T-cell (primary cell): Measurements from ENCODE around the gene CCDC12. TPM values are rescaled to one million over a fixed set of nuclear protein-coding genes. Genes with fewer than 3 reads are reported as not detected.
"Not testable (repeated sequence)": the region's sequence is repeated elsewhere in the genome, so short reads cannot be mapped to it uniquely, and the experiment has no call there.

Source experiments
- ATAC-seq, 4 experiments: fragments of 200-7000 bp in 3 of 4; fragments of 150-1000 bp in 1 of 4; cut with Tn5 transposase; replicated peaks in 1 of 4; 1 replicate in 3 of 4; 2 replicates in 1 of 4; pipeline ENCODE4 v1.10.0; 2021; ENCODE audit warnings: moderate library complexity in 3 of 4, mild to moderate bottlenecking in 2 of 4, moderate number of reproducible peaks in 1 of 4
- CTCF ChIA-PET, 2 donors: fragments of 300-600 bp; sonication (Branson Sonifier 250); formaldehyde crosslinking; loops; one replicate each; lab custom pipeline; 2022; ENCODE audit warnings: antibody characterized with exemption in 2 of 2; lab: Charles Lee
- POLR2A ChIA-PET, 2 donors: fragments of 300-600 bp; sonication (Branson Sonifier 250); formaldehyde crosslinking; loops; one replicate each; lab custom pipeline; 2022; ENCODE audit warnings: antibody characterized with exemption in 2 of 2; lab: Charles Lee
- DNase-seq, 35 experiments: peaks; one replicate each; pipeline versions ENCODE4 v3.0.0 to v3.0.0-alpha.2; 2013 to 2023
- H3K27ac ChIP-seq: one replicate; pipeline ENCODE4 v1.5.1; 2013; ENCODE audit warnings: low read length
- H3K27me3 ChIP-seq, 2 experiments: replicated peaks in 1 of 2; 1 replicate in 1 of 2; 2 replicates in 1 of 2; pipeline versions ENCODE4 v1.6.1 to v1.7.0; 2013; ENCODE audit warnings: low read length in 1 of 2, mixed read lengths in 1 of 2; ENCODE audit not compliant: control insufficient read depth in 2 of 2, insufficient read depth in 2 of 2; ENCODE audit errors: extremely low read depth in 1 of 2
- H3K36me3 ChIP-seq, 2 donors: 1 replicate in 1 of 2; 2 replicates in 1 of 2; pipeline versions ENCODE4 v1.6.1 to v1.7.0; 2013; ENCODE audit warnings: low read length in 1 of 2; ENCODE audit not compliant: control insufficient read depth in 2 of 2, insufficient read depth in 1 of 2; ENCODE audit errors: extremely low read depth in 1 of 2
- H3K4me1 ChIP-seq, 2 experiments: 1 replicate in 1 of 2; 2 replicates in 1 of 2; pipeline versions ENCODE4 v1.6.1 to v1.7.0; 2013; ENCODE audit warnings: low read length in 2 of 2, mixed read lengths in 1 of 2; ENCODE audit not compliant: insufficient read depth in 2 of 2, control insufficient read depth in 1 of 2; ENCODE audit errors: extremely low read depth in 1 of 2
- H3K4me3 ChIP-seq, 2 donors: 1 replicate in 1 of 2; 2 replicates in 1 of 2; pipeline versions ENCODE4 v1.5.1 to v1.7.0; 2013; ENCODE audit warnings: mild to moderate bottlenecking in 2 of 2, low read length in 1 of 2, moderate library complexity in 1 of 2; ENCODE audit not compliant: control insufficient read depth in 1 of 2; ENCODE audit errors: extremely low read depth in 1 of 2
- H3K9me3 ChIP-seq: 2 replicates; pipeline ENCODE4 v1.7.0; 2013
- H3K27ac Mint-ChIP-seq, 2 donors: one replicate each; pipeline ENCODE4 v1.8.0; 2020 to 2021; ENCODE audit warnings: mild to moderate bottlenecking in 2 of 2, mixed read lengths in 2 of 2
- H3K27me3 Mint-ChIP-seq, 2 donors: one replicate each; pipeline ENCODE4 v1.8.0; 2021 to 2022; ENCODE audit warnings: mixed read lengths in 2 of 2
- H3K36me3 Mint-ChIP-seq: one replicate; pipeline ENCODE4 v1.8.0; 2021; ENCODE audit warnings: mixed read lengths
- H3K4me1 Mint-ChIP-seq, 3 donors: one replicate each; pipeline ENCODE4 v1.8.0; 2020 to 2022; ENCODE audit warnings: mixed read lengths in 3 of 3, mild to moderate bottlenecking in 1 of 3
- H3K4me3 Mint-ChIP-seq, 3 donors: one replicate each; pipeline ENCODE4 v1.8.0; 2020 to 2022; ENCODE audit warnings: mild to moderate bottlenecking in 3 of 3, mixed read lengths in 3 of 3, moderate library complexity in 3 of 3
- H3K9me3 Mint-ChIP-seq, 3 donors: one replicate each; pipeline ENCODE4 v1.8.0; 2020 to 2022; ENCODE audit warnings: mixed read lengths in 3 of 3
- WGBS: methylation state at CpG from one replicate; pipeline ENCODE4 v1.1.5; 2013; ENCODE audit warnings: missing lambda C conversion rate; ENCODE audit not compliant: insufficient coverage; 5-methylcytosine and 5-hydroxymethylcytosine counted together
- total RNA-seq, 35 experiments: library from RNA in 6 of 35; stranded (reverse) in 6 of 35; fragments of 120-200 nt in 1 of 35; gene quantifications; one replicate each; pipeline versions ENCODE4 v1.2.1 to v1.2.4 and lab custom pipeline; 2013 to 2026

The CCDC12 gene
- total RNA-seq, 5 donors from 2014 or later (not counting 1 experiment from before 2014, with no cell fraction given): 66.5 to 78.4 (median 72.8) TPM

GRCh38 chr3:46913644-46914043 lies 62.9 kb downstream of the CCDC12 start:
- WGBS: 77% methylated on average over 5 of the region's 8 CpGs
- Histone ChIP-seq H3K4me1 (peaks cover 0 to 24% of the 10 kb centered on the region in 2 experiments), H3K36me3 (peaks cover 0 to 13% of the 10 kb centered on the region in 2 donors), H3K27ac (no peak overlapping the region), H3K9me3 (no peaks in the 10 kb centered on the region), H3K4me3 (no peak overlapping the region), H3K27me3 (peaks cover 0 to 11% of the 10 kb centered on the region in 2 experiments)
- H3K4me1 Mint-ChIP-seq: peaks cover 16 to 26% (median 19%) of the 10 kb centered on the region in 3 donors
- ChIA-PET CTCF (interaction anchor here (0.5 to 1.0 kb wide), 2 partner anchors 26 to 57 kb away, joined by 3 read pairs; no protein-coding TSS in a partner anchor), POLR2A (interaction anchor here in 1 of 2 donors (0.7 kb wide), 1 partner anchor 946 kb away, joined by 5 read pairs; no protein-coding TSS in a partner anchor)
- DNase-seq (no peak), ATAC-seq (peak in 1 of 4 experiments; percentile 34)
- H3K27me3 Mint-ChIP-seq: no peaks in the 10 kb centered on the region
- peaks cover 22% of the 10 kb centered on the region for H3K36me3 Mint-ChIP-seq
- no peak overlapping the region for H3K4me3 Mint-ChIP-seq
- peaks cover 0 to 3% (median 2%) of the 10 kb centered on the region in 3 donors for H3K9me3 Mint-ChIP-seq
- H3K27ac Mint-ChIP-seq: peak overlapping the region in 1 of 2 donors; percentile 1

GRCh38 chr3:46912986-46913385 lies 63.6 kb downstream of the CCDC12 start:
- DNase-seq: no peak
- Mint-ChIP-seq H3K4me3 (no peak overlapping the region), H3K4me1 (peaks cover 16 to 26% (median 19%) of the 10 kb centered on the region in 3 donors), H3K27me3 (no peaks in the 10 kb centered on the region), H3K9me3 (peaks cover 0 to 3% (median 2%) of the 10 kb centered on the region in 3 donors), H3K36me3 (peaks cover 16% of the 10 kb centered on the region), H3K27ac (no peak overlapping the region)
- peaks cover 0 to 13% of the 10 kb centered on the region in 2 experiments for H3K27me3 ChIP-seq
- no peak for ATAC-seq
- CTCF ChIA-PET: interaction anchor here (0.5 to 1.1 kb wide), 4 partner anchors 14 to 211 kb away, joined by 3 read pairs; no protein-coding TSS in a partner anchor
- H3K27ac ChIP-seq: no peak overlapping the region
- H3K4me1 ChIP-seq: peaks cover 0 to 24% of the 10 kb centered on the region in 2 experiments
- POLR2A ChIA-PET: interaction anchor here (0.7 kb wide), 2 partner anchors 460 to 947 kb away, joined by 3 to 5 read pairs; no protein-coding TSS in a partner anchor
- peaks cover 0 to 8% of the 10 kb centered on the region in 2 donors for H3K36me3 ChIP-seq
- WGBS: no CpG with 5 or more reads among the region's 3 CpGs
- no peak overlapping the region for H3K4me3 ChIP-seq
- H3K9me3 ChIP-seq: no peaks in the 10 kb centered on the region

DNA sequence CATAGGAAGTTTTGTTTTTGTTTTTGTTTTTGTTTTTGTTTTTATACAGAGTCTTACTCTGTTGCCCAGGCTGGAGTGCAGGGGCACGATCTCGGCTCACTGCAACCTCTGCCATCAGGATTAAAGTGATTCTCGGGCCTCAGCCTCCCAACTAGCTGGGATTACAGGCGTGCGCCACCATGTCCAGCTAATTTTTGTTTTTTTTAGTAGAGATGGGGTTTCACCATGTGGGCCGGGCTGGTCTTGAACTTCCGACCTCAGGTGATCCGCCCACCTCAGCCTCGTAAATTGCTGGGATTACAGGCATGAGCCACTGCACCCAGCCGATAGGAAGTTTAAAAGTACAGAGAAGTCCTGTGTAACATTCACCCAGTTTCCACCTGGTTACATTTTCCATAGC lies 65.6 kb downstream of the CCDC12 start:
- DNase-seq, H3K9me3 ChIP-seq, H3K36me3 ChIP-seq, POLR2A ChIA-PET, H3K27me3 Mint-ChIP-seq, H3K4me3 Mint-ChIP-seq, ATAC-seq, H3K9me3 Mint-ChIP-seq, H3K36me3 Mint-ChIP-seq, H3K27ac Mint-ChIP-seq, H3K27ac ChIP-seq, H3K4me3 ChIP-seq: not testable (repeated sequence)
- peaks cover 16 to 22% (median 19%) of the 10 kb centered on the region in 3 donors for H3K4me1 Mint-ChIP-seq
- Histone ChIP-seq H3K27me3 (peaks cover 0 to 21% of the 10 kb centered on the region in 2 experiments), H3K4me1 (peaks cover 0 to 23% of the 10 kb centered on the region in 2 experiments)
- CTCF ChIA-PET: interaction anchor here in 1 of 2 donors (0.7 to 0.8 kb wide), 2 partner anchors 9 to 65 kb away, joined by 3 read pairs; no protein-coding TSS in a partner anchor
- 94% methylated on average over 5 of the region's 10 CpGs for WGBS

GRCh38 chr3:46910166-46910760 lies 66.3 kb downstream of the CCDC12 start:
- no peak for DNase-seq
- POLR2A ChIA-PET: no interaction called here

DNA sequence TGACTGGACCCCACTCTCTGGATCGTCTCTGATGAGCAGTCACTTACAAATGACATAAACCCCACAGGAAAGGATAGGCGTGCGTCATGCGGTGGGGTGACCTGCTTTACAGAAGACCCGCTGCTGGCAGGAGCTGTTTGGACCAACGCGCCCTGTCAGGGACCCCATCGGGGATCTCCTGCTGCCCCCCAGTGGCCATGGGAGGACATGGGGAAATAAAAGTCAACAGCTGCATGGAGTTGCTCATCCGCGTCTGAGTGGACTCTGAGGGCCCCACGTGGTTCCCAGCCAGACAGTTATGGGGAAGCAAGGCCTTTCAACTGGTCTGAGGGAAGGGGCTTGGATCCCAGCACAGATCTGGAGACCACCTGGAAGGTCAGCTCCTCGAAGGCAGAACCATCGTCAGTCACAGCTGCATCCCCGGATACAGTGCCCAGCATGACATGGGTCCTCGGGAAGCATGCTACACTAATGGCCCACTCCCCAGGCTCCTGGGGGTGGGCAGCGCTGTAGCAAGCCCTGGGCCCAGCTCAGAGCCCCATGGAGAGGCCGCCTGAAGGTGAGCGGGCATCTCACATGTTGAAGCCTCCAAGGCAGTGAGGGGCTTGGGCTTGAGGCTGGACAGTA lies 66.9 kb downstream of the CCDC12 start:
- H3K4me3 Mint-ChIP-seq: no peak overlapping the region
- H3K27me3 Mint-ChIP-seq: no peaks in the 10 kb centered on the region
- H3K36me3 Mint-ChIP-seq: no peaks in the 10 kb centered on the region
- peak; percentile 47 to 82 (median 73) for DNase-seq
- Histone ChIP-seq H3K4me1 (peaks cover 0 to 18% of the 10 kb centered on the region in 2 experiments), H3K27me3 (peaks cover 0 to 21% of the 10 kb centered on the region in 2 experiments), H3K9me3 (no peaks in the 10 kb centered on the region), H3K36me3 (no peaks in the 10 kb centered on the region), H3K27ac (no peak overlapping the region), H3K4me3 (no peak overlapping the region)
- H3K9me3 Mint-ChIP-seq: no peaks in the 10 kb centered on the region
- no peak overlapping the region for H3K27ac Mint-ChIP-seq
- ATAC-seq: peak; percentile 72 to 83 (median 80)
- CTCF ChIA-PET: interaction anchor here (0.6 to 1.1 kb wide), 13 partner anchors 9 to 413 kb away, joined by 3 to 6 read pairs (median 4); no protein-coding TSS in a partner anchor
- WGBS: 30% methylated on average over 17 of the region's 18 CpGs
- H3K4me1 Mint-ChIP-seq: peaks cover 16 to 19% (median 16%) of the 10 kb centered on the region in 3 donors
- POLR2A ChIA-PET: no interaction called here

More at GRCh38 chr3:46910166-46910760, 66.3 kb downstream of the CCDC12 start:
- Histone ChIP-seq H3K27ac (no peak overlapping the region), H3K4me3 (no peak overlapping the region), H3K27me3 (peaks cover 0 to 21% of the 10 kb centered on the region in 2 experiments), H3K4me1 (peaks cover 0 to 18% of the 10 kb centered on the region in 2 experiments), H3K36me3 (no peaks in the 10 kb centered on the region), H3K9me3 (no peaks in the 10 kb centered on the region)
- 76% methylated on average over 6 of the region's 6 CpGs for WGBS
- Mint-ChIP-seq H3K4me1 (peaks cover 16 to 19% (median 18%) of the 10 kb centered on the region in 3 donors), H3K36me3 (peaks cover 1% of the 10 kb centered on the region), H3K4me3 (no peak overlapping the region), H3K27ac (no peak overlapping the region), H3K9me3 (no peaks in the 10 kb centered on the region), H3K27me3 (no peaks in the 10 kb centered on the region)
- CTCF ChIA-PET: interaction anchor here (0.6 to 1.1 kb wide), 14 partner anchors 9 to 414 kb away, joined by 3 to 6 read pairs (median 4); no protein-coding TSS in a partner anchor
- ATAC-seq: no peak

- H3K27me3 Mint-ChIP-seq: no peaks in the 10 kb centered on the region
- peaks cover 14 to 16% (median 14%) of the 10 kb centered on the region in 3 donors for H3K4me1 Mint-ChIP-seq
- ChIA-PET POLR2A (no interaction called here), CTCF (interaction anchor here in 1 of 2 donors (0.6 to 1.1 kb wide), 10 partner anchors 8 to 368 kb away, joined by 3 to 6 read pairs (median 4); no protein-coding TSS in a partner anchor)
- ATAC-seq (peak in 2 of 4 experiments; percentile 10 to 11), DNase-seq (no peak)
- Histone ChIP-seq H3K9me3 (no peaks in the 10 kb centered on the region), H3K4me3 (no peak overlapping the region), H3K4me1 (peaks cover 0 to 18% of the 10 kb centered on the region in 2 experiments), H3K27me3 (peaks cover 0 to 21% of the 10 kb centered on the region in 2 experiments), H3K27ac (no peak overlapping the region), H3K36me3 (no peaks in the 10 kb centered on the region)
- 64% methylated on average over 8 of the region's 8 CpGs for WGBS
- no peak overlapping the region for H3K4me3 Mint-ChIP-seq
- H3K27ac Mint-ChIP-seq: no peak overlapping the region
- no peaks in the 10 kb centered on the region for H3K36me3 Mint-ChIP-seq
- H3K9me3 Mint-ChIP-seq: no peaks in the 10 kb centered on the region
These were observed 67.5 kb downstream of the CCDC12 start for GRCh38 chr3:46908986-46909534.
